B cell (primary cell): ENCODE results near the gene TRPV2.

ENCODE experiments used
- EZH2 ChIP-seq: IDR thresholded peaks from 2 replicates; pipeline ENCODE4 v1.6.1; 2012; ENCODE audit warnings: borderline replicate concordance, low read depth, mild to moderate bottlenecking, moderate library complexity, low read length; ENCODE audit not compliant: insufficient read depth, poor library complexity, severe bottlenecking
- TF ChIP-seq, protein P1 (sequence below): fragments of 200-600 bp; IDR thresholded peaks from one replicate; pipeline ENCODE4 v1.8.0; 2022; ENCODE audit warnings: antibody characterized with exemption, mild to moderate bottlenecking

DNA sequence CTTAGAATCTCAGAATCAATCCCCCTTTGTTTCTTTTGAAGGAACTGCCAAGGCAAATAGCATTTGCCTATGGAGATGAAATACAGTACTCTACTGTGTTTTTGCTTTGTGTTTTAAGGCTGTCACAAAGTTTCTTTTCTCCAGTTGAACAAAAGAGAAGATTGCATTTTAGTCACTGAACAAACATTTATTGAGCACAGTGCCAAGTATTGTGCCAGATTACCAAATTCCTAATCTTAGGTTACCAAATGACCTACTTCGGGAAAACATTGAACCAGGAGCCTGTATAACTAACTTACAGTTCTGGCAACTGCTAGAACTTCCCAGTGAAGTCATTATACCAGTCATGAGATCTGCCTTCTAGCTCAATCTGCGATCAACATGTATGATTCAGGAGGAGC lies 37.4 kb upstream of the TRPV2 start:
- no peak for TF ChIP-seq EZH2
- TF ChIP-seq, protein P1, sequence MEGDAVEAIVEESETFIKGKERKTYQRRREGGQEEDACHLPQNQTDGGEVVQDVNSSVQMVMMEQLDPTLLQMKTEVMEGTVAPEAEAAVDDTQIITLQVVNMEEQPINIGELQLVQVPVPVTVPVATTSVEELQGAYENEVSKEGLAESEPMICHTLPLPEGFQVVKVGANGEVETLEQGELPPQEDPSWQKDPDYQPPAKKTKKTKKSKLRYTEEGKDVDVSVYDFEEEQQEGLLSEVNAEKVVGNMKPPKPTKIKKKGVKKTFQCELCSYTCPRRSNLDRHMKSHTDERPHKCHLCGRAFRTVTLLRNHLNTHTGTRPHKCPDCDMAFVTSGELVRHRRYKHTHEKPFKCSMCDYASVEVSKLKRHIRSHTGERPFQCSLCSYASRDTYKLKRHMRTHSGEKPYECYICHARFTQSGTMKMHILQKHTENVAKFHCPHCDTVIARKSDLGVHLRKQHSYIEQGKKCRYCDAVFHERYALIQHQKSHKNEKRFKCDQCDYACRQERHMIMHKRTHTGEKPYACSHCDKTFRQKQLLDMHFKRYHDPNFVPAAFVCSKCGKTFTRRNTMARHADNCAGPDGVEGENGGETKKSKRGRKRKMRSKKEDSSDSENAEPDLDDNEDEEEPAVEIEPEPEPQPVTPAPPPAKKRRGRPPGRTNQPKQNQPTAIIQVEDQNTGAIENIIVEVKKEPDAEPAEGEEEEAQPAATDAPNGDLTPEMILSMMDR, result no peak
